Panc1 (cell line): ENCODE measurements around the gene FZD2. TPM values are rescaled to one million over a fixed set of nuclear protein-coding genes. Genes with fewer than 3 reads are reported as not detected.

Source experiments
- ATAC-seq: fragments of 200-7000 bp; cut with Tn5 transposase; 2 replicates; pipeline ENCODE4 v1.9.1; 2020; ENCODE audit warnings: mild to moderate bottlenecking, moderate library complexity
- BruUV-seq: library from RNA; stranded (reverse); fragments of 400-500 nt; replicated peaks from 2 replicates; lab custom pipeline; 2021; lab: Mats Ljungman, UMichigan
- CTCF ChIA-PET: fragments of 300-600 bp; sonication (Branson Sonifier 250); formaldehyde crosslinking; loops from one replicate; lab custom pipeline; 2022; ENCODE audit warnings: antibody characterized with exemption; lab: Charles Lee
- POLR2A ChIA-PET: fragments of 300-600 bp; sonication (Branson Sonifier 250); formaldehyde crosslinking; loops from one replicate; lab custom pipeline; 2022; ENCODE audit warnings: antibody characterized with exemption; lab: Charles Lee
- DNase-seq: peaks from one replicate; pipeline ENCODE4 v3.0.0-alpha.2; 2010; ENCODE audit warnings: low read depth, low spot score
- H3K27ac ChIP-seq: 2 replicates; pipeline ENCODE4 v1.5.1; 2011; ENCODE audit warnings: mild to moderate bottlenecking, low read length, inconsistent platforms
- H3K27me3 ChIP-seq: fragments of 200-500 bp; sonication (Bioruptor generic); 2 replicates; pipeline ENCODE4 v1.6.0; 2014; ENCODE audit warnings: low read length, inconsistent platforms; ENCODE audit not compliant: control insufficient read depth, insufficient read depth
- H3K36me3 ChIP-seq: fragments of 200-500 bp; sonication (Bioruptor generic); 2 replicates; pipeline ENCODE4 v1.5.1; 2014; ENCODE audit warnings: inconsistent platforms, mild to moderate bottlenecking, low read length, moderate library complexity; ENCODE audit not compliant: control insufficient read depth, insufficient read depth
- H3K4me1 ChIP-seq: 2 replicates; pipeline ENCODE4 v1.5.1; 2011; ENCODE audit warnings: inconsistent platforms, mild to moderate bottlenecking, low read length, moderate library complexity; ENCODE audit not compliant: control insufficient read depth, insufficient read depth
- H3K4me3 ChIP-seq, 2 experiments: 2 replicates each; pipeline ENCODE4 v1.5.1; 2011 to 2012; ENCODE audit warnings: low read depth in 2 of 2, low read length in 2 of 2, mild to moderate bottlenecking in 2 of 2, inconsistent platforms in 1 of 2, moderate library complexity in 1 of 2
- H3K9me3 ChIP-seq: fragments of 200-500 bp; sonication (Bioruptor generic); 2 replicates; pipeline ENCODE4 v1.5.1; 2014; ENCODE audit warnings: low read depth, mild to moderate bottlenecking, inconsistent platforms, low read length, moderate library complexity; ENCODE audit not compliant: control insufficient read depth, insufficient read depth
- POLR2AphosphoS5 ChIP-seq: IDR thresholded peaks from 2 replicates; pipeline ENCODE4 v1.6.1; 2012; ENCODE audit warnings: mild to moderate bottlenecking, low read depth, low read length, moderate library complexity
- SIN3A ChIP-seq: IDR thresholded peaks from 2 replicates; pipeline ENCODE4 v1.6.1; 2012; ENCODE audit warnings: low read depth, mild to moderate bottlenecking, low read length, moderate library complexity, borderline replicate concordance; ENCODE audit not compliant: insufficient read depth
- TCF7L2 ChIP-seq: IDR thresholded peaks from 2 replicates; pipeline ENCODE4 v1.6.1; 2011; ENCODE audit warnings: mild to moderate bottlenecking, low read depth, low read length, inconsistent platforms
- in situ Hi-C: cut with HindIII; loops from 2 replicates; pipeline ENCODE4 v1.10.0; 2016; ENCODE audit warnings: low sequenced_read_pairs, low pct_unique_long_range_greater_than_20kb
- intact Hi-C: fragments of 100-400 bp; cut with micrococcal nuclease; formaldehyde crosslinking; loops from one replicate; pipeline ENCODE4 v1.10.0; 2022; ENCODE audit not compliant: unreplicated experiment
- total RNA-seq: library from RNA; stranded (reverse); gene quantifications from one replicate; pipeline ENCODE4 v1.2.1, GENCODE V29; 2021; ENCODE audit not compliant: unreplicated experiment
- TF ChIP-seq, protein P1 (sequence below), 2 experiments: IDR thresholded peaks; 2 replicates each; pipeline ENCODE4 v1.6.1; 2011 to 2012; ENCODE audit warnings: low read depth in 2 of 2, control low read depth in 1 of 2, low read length in 1 of 2, mild to moderate bottlenecking in 1 of 2, moderate library complexity in 1 of 2; ENCODE audit not compliant: insufficient read depth in 1 of 2
- TF ChIP-seq, protein P2 (sequence below): fragments of 450-650 bp; IDR thresholded peaks from 2 replicates; pipeline ENCODE4 v1.5.1; 2017; ENCODE audit warnings: mild to moderate bottlenecking

FZD2 gene
- total RNA-seq, 1 experiment from 2014 or later, result 35.4 TPM

DNA sequence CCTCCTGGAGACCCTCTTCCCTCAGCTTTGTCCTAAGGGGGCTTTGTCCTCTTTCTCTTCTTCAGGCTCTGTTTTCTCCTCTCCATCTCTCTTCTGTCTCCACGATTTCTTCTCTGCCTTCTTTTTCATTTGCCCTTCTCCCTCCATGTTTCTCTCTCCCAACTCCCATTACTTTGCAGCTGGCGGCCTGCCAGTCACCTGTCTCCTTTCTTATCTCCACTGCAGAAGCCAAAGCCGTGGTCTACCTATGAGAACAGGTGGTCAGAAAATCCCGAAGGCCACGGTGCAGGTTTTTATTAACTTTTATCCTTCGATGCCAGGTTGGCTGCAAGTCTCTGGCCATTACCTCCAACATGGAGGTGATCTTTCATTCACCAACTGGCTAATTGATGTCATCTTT is 45.1 kb downstream of the FZD2 start:
- POLR2A ChIA-PET, result no interaction called here
- BruUV-seq, result no TSS peak
- Histone ChIP-seq H3K4me3 (no peak overlapping the region), H3K36me3 (no peaks in the 10 kb centered on the region), H3K27ac (no peak overlapping the region), H3K27me3 (no peaks in the 10 kb centered on the region), H3K4me1 (peaks cover 2% of the 10 kb centered on the region; the same call in 1 of the 2 replicates), H3K9me3 (no peaks in the 10 kb centered on the region)
- DNase-seq, result no peak
- no peak for ATAC-seq
- CTCF ChIA-PET, result no interaction called here
- in situ Hi-C loops (no loop called here), intact Hi-C loops (no loop called here)
- TF ChIP-seq SIN3A (no peak), TCF7L2 (no peak), POLR2AphosphoS5 (no peak)
- TF ChIP-seq, protein P1, sequence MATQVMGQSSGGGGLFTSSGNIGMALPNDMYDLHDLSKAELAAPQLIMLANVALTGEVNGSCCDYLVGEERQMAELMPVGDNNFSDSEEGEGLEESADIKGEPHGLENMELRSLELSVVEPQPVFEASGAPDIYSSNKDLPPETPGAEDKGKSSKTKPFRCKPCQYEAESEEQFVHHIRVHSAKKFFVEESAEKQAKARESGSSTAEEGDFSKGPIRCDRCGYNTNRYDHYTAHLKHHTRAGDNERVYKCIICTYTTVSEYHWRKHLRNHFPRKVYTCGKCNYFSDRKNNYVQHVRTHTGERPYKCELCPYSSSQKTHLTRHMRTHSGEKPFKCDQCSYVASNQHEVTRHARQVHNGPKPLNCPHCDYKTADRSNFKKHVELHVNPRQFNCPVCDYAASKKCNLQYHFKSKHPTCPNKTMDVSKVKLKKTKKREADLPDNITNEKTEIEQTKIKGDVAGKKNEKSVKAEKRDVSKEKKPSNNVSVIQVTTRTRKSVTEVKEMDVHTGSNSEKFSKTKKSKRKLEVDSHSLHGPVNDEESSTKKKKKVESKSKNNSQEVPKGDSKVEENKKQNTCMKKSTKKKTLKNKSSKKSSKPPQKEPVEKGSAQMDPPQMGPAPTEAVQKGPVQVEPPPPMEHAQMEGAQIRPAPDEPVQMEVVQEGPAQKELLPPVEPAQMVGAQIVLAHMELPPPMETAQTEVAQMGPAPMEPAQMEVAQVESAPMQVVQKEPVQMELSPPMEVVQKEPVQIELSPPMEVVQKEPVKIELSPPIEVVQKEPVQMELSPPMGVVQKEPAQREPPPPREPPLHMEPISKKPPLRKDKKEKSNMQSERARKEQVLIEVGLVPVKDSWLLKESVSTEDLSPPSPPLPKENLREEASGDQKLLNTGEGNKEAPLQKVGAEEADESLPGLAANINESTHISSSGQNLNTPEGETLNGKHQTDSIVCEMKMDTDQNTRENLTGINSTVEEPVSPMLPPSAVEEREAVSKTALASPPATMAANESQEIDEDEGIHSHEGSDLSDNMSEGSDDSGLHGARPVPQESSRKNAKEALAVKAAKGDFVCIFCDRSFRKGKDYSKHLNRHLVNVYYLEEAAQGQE (IDR thresholded peaks at IDR 0.05; ENCODE audit: insufficient read depth in 1 of 2, low read depth in 2 of 2, low read length in 1 of 2), result no peak
- TF ChIP-seq, protein P2, sequence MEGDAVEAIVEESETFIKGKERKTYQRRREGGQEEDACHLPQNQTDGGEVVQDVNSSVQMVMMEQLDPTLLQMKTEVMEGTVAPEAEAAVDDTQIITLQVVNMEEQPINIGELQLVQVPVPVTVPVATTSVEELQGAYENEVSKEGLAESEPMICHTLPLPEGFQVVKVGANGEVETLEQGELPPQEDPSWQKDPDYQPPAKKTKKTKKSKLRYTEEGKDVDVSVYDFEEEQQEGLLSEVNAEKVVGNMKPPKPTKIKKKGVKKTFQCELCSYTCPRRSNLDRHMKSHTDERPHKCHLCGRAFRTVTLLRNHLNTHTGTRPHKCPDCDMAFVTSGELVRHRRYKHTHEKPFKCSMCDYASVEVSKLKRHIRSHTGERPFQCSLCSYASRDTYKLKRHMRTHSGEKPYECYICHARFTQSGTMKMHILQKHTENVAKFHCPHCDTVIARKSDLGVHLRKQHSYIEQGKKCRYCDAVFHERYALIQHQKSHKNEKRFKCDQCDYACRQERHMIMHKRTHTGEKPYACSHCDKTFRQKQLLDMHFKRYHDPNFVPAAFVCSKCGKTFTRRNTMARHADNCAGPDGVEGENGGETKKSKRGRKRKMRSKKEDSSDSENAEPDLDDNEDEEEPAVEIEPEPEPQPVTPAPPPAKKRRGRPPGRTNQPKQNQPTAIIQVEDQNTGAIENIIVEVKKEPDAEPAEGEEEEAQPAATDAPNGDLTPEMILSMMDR, result no peak

DNA sequence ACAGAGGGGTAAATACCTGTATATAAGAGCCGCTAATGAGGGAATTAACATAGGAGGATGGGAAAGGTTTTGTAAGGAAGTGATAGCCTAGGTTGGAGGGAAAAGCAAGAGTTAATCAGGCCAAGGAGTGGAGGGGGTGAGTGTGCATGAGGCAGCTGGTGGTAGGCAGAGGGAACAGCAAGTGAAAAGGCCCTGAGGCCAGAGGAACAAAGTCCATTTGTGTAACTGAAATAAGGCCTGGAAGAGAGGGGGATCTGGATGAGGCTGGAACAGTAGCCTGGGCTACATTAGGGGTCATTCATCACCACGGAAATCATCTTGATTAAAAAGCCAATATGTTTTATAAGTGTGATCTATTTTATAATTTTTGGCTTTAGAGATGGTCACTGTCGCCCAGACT is 45.7 kb downstream of the FZD2 start:
- H3K36me3 ChIP-seq, result no peaks in the 10 kb centered on the region
- POLR2A ChIA-PET, result no interaction called here
- in situ Hi-C loops (no loop called here), intact Hi-C loops (no loop called here)
- H3K27me3 ChIP-seq, result no peaks in the 10 kb centered on the region
- DNase-seq, result no peak
- CTCF ChIA-PET, result no interaction called here
- peaks cover 2% of the 10 kb centered on the region; the same call in 1 of the 2 replicates for H3K4me1 ChIP-seq
- TF ChIP-seq, protein P2, result no peak
- no TSS peak for BruUV-seq
- H3K4me3 ChIP-seq, result no peak overlapping the region
- H3K9me3 ChIP-seq, result no peaks in the 10 kb centered on the region
- H3K27ac ChIP-seq, result no peak overlapping the region
- no peak for ATAC-seq
